Motor neuron (in vitro differentiated cells): ENCODE results near the gene C4orf17. TPM values are rescaled to one million over a fixed set of nuclear protein-coding genes. Genes with fewer than 3 reads are reported as not detected.
"Not testable (repeated sequence)": the region's sequence is repeated elsewhere in the genome, so short reads cannot be mapped to it uniquely, and the experiment has no call there.

Source experiments
- ATAC-seq, 8 experiments: fragments of 200-7000 bp; cut with Tn5 transposase; replicated peaks in 6 of 8; 2 replicates each; pipeline ENCODE4 v1.8.0; 2021; ENCODE audit warnings: mild to moderate bottlenecking in 8 of 8, moderate library complexity in 8 of 8
- H3K27ac ChIP-seq, 2 donors: fragments of 250-450 bp; sonication (Bioruptor Pico); 2 replicates each; pipeline ENCODE4 v1.9.0; 2021; ENCODE audit warnings: antibody characterized with exemption in 2 of 2, mild to moderate bottlenecking in 2 of 2, moderate library complexity in 1 of 2
- H3K4me1 ChIP-seq, 2 donors: fragments of 250-450 bp; sonication (Bioruptor Pico); replicated peaks in 1 of 2; 2 replicates each; pipeline ENCODE4 v1.6.1; 2021; ENCODE audit warnings: antibody characterized with exemption in 2 of 2, mild to moderate bottlenecking in 2 of 2, moderate library complexity in 1 of 2
- H3K4me3 ChIP-seq, 5 donors: fragments of 250-450 bp; sonication (Bioruptor Pico); 2 replicates each; pipeline ENCODE4 v1.9.0; 2021; ENCODE audit warnings: antibody characterized with exemption in 5 of 5, mild to moderate bottlenecking in 5 of 5, moderate library complexity in 4 of 5
- WGBS, 10 experiments: fragments of 450-650 bp; shearing (Covaris generic); methylation state at CpG; one replicate each; pipeline ENCODE4 v1.0.0; 2022; 5-methylcytosine and 5-hydroxymethylcytosine counted together
- in situ Hi-C, 9 experiments: fragments of 400-800 bp; cut with MboI; loops; one replicate each; pipeline ENCODE4 v1.15.0; 2021; ENCODE audit warnings: low sequenced_read_pairs in 9 of 9, low pct_unique_long_range_greater_than_20kb in 2 of 9; ENCODE audit not compliant: unreplicated experiment in 9 of 9
- total RNA-seq, 8 experiments: library from RNA; unstranded; fragments of 300-600 nt; gene quantifications; 2 replicates each; pipeline versions ENCODE4 v1.2.3 to v1.2.4, GENCODE V29; 2022

Gene C4orf17
- total RNA-seq, result under 1 TPM in 4 of 8 experiments, not detected in 4; 0.05 to 0.27 (median 0.21) TPM

DNA sequence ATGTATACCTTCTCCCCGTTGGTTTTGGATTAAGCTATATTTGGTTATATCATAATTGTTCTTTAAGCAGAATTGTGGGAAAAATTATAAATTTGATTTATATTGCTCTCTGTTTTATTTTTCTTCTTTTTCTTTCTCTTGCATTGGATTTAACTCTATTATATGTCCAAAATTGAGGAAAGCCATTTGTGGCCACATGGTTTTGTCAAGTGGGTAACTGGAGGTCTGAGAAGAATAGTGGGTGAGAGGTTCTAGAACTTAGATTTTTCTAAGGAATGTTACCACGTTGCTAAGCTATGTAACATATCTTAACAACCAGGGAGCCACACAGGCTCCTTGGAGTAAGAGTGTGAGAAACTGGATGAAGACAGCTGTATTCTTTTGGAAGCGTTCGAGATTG is at the start of gene C4orf17:
TSS of gene C4orf17 (plus strand) at position 301 of the 400 bp plus-strand sequence. CDS start 2,061 bp downstream, outside the sequence.
- no peak within 1 kb of the TSS for H3K4me3 ChIP-seq
- in situ Hi-C loops, result no loop called here
- WGBS, 10 experiments, result 0 to 100% (median 69%) methylated on average over 1 to 4 of the region's 4 CpGs; no CpG with 5 or more reads in 1 of the 10 experiments
- no peaks in the 10 kb centered on the region for H3K4me1 ChIP-seq
- no peak for ATAC-seq
- no peak within 1 kb of the TSS for H3K27ac ChIP-seq

GRCh38 chr4:99461623-99462401 is 49.0 kb upstream of the C4orf17 start:
- Histone ChIP-seq H3K4me3 (no peak overlapping the region), H3K4me1 (no peaks in the 10 kb centered on the region), H3K27ac (no peak overlapping the region)
- WGBS, 10 experiments, result 10 to 100% (median 48%) methylated on average over 1 to 4 of the region's 4 CpGs; no CpG with 5 or more reads in 2 of the 10 experiments
- no peak for ATAC-seq
- in situ Hi-C loops, result no loop called here

DNA sequence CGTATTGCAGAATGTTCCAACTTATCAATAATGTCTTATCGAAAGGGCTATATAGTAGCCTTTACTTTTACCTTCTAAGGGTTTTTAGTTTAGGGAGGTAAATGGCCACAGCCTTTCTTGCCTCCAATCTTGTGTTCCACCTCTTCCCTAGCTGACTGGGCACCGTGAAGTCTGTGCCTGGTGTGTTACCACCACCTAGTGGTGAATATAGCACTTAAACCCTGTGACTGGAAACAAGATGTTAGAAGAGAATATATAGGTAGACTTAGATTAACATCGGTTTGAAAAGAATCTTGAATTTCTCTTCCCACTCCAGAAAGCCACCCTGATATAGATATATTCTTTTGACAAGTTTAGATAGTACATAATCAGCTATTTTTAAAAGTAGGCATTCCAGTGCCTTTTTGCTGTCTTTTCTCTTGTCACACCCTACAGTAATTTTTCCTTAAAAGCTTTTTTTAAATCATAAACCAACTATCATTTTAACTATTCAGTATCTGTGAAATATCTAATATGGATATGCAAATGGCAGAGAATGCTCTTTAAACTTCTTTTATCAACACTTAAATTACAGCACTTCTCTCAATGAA is 47.9 kb upstream of the C4orf17 start:
- Histone ChIP-seq H3K4me1 (peaks cover 0 to under 1% of the 10 kb centered on the region in 2 donors), H3K4me3 (no peak overlapping the region), H3K27ac (no peak overlapping the region)
- peak; percentile 81 to 96 (median 91) for ATAC-seq
- 0 to 26% (median 17%) methylated on average over 2 to 4 of the region's 4 CpGs; no CpG with 5 or more reads in 3 of the 10 experiments for WGBS, 10 experiments
- in situ Hi-C loops, result no loop called here

DNA sequence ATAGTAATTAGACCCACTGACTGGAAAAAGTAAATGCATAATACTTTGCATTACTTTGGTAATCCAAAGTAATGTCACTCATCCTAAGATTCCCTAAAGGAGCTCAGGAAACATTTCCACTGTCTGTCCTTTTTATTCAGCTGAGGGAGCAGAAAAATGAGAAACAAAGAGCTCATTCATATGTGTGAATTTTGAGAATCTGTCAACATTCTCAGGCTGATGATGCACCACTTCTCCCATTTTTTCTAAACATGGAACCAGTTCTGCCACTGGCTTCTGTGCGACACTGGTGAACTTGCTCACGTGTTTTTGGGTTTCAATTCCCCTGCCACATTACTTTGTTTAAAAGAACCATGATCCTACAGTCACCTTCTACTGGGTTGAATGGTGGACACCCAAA is 47.3 kb upstream of the C4orf17 start:
- peaks cover 5 to 6% of the 10 kb centered on the region in 2 donors for H3K4me1 ChIP-seq
- ATAC-seq, result no peak
- H3K4me3 ChIP-seq, result no peak overlapping the region
- 52 to 100% (median 100%) methylated on average over 1 to 2 of the region's 2 CpGs; no CpG with 5 or more reads in 2 of the 10 experiments for WGBS, 10 experiments
- no peak overlapping the region for H3K27ac ChIP-seq
- in situ Hi-C loops, result no loop called here

- H3K4me1 ChIP-seq, result peaks cover 9 to 11% of the 10 kb centered on the region in 2 donors
- 5 to 73% (median 31%) methylated on average over 1 to 2 of the region's 2 CpGs for WGBS, 10 experiments
- H3K4me3 ChIP-seq, result no peak overlapping the region
- in situ Hi-C loops, result no loop called here
- peak overlapping the region; percentile 64 for H3K27ac ChIP-seq
- ATAC-seq, result peak in 4 of 8 experiments; percentile 58 to 68 (median 62)
Observed at GRCh38 chr4:99467887-99468286, 42.9 kb upstream of the C4orf17 start.

GRCh38 chr4:99468889-99469288 is 41.9 kb upstream of the C4orf17 start:
- peak in 3 of 8 experiments; percentile 29 to 67 (median 45) for ATAC-seq

DNA sequence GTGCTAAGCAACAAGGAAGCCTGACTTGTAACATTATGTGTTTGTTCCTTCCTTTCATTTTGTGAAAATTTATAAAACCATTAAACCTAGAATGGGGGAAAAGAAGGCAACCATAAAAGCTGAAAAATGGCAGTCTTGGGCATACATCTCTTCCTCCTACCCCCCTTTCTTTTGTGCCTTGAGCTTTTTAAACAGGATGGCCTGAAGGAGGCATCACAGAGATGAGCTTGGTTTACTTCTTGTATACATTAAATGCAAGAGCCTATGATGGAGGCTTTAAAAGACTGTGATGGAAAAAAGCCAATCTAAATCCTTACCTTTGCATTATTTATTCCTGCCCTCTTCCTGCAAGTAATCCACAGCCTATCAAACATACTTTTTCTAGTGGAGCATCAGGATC is 39.5 kb upstream of the C4orf17 start:
- ATAC-seq, result no peak
- Histone ChIP-seq H3K4me3 (no peak overlapping the region), H3K4me1 (peaks cover 9 to 11% of the 10 kb centered on the region in 2 donors), H3K27ac (no peak overlapping the region)
- in situ Hi-C loops, result no loop called here

More at GRCh38 chr4:99468889-99469288, 41.9 kb upstream of the C4orf17 start:
- peak overlapping the region in 1 of 2 donors; percentile 64 for H3K27ac ChIP-seq
- in situ Hi-C loops, result no loop called here
- 60 to 100% (median 83%) methylated on average over 1 of the region's 1 CpG; no CpG with 5 or more reads in 3 of the 10 experiments for WGBS, 10 experiments
- H3K4me3 ChIP-seq, result no peak overlapping the region
- peaks cover 9 to 11% of the 10 kb centered on the region in 2 donors for H3K4me1 ChIP-seq

GRCh38 chr4:99471896-99472295 is 38.9 kb upstream of the C4orf17 start:
- H3K27ac ChIP-seq, result no peak overlapping the region
- in situ Hi-C loops, result no loop called here
- no peak overlapping the region for H3K4me3 ChIP-seq
- 0 to 89% (median 51%) methylated on average over 1 of the region's 1 CpG; no CpG with 5 or more reads in 2 of the 10 experiments for WGBS, 10 experiments
- no peak for ATAC-seq
- H3K4me1 ChIP-seq, result peaks cover 9 to 11% of the 10 kb centered on the region in 2 donors

DNA sequence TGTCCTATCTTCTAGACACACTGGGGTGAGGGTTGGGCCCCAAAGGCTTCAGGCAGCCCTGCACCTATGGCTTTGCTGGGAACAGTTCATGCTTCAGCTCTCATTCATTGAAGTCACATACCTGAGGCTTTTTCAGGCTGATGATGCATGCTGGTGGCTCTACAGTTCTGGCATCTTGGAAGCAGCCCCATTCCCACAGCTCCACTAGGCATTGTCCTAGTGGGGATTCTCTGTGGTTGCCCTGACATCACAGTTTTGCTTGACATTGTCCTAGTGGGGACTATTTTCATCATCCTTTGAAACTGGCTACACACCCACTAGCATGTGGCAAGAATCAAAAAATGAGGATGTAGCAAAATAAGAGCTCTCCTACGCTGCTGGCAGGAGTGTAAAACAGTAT is 37.7 kb upstream of the C4orf17 start:
- H3K27ac ChIP-seq, result no peak overlapping the region
- 33 to 100% (median 79%) methylated on average over 1 of the region's 1 CpG; no CpG with 5 or more reads in 6 of the 10 experiments for WGBS, 10 experiments
- peak in 2 of 8 experiments; percentile 34 to 73 for ATAC-seq
- in situ Hi-C loops, result no loop called here
- H3K4me1 ChIP-seq, result peaks cover 7 to 9% of the 10 kb centered on the region in 2 donors
- no peak overlapping the region for H3K4me3 ChIP-seq

GRCh38 chr4:99483636-99484035 is 27.2 kb upstream of the C4orf17 start:
- in situ Hi-C loops, result no loop called here

DNA sequence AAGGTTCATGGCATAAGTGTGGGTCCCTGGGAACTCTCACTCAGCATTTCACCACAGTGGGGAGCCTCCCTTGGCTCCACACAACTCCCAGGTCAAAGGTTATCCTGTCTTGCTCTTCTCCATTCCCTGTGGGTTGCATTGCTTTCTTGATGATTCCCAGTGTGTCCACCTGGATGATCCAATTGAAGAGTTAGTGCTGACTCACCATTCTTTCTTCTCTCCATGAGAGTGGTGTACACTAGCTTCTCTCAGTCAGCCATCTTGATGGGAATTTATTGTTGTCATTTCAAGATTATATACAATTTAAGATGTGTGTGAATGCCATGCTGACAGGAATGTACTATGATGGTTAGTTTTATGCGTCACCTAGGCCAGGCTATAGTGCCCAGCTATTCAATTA is 25.6 kb upstream of the C4orf17 start:
- Histone ChIP-seq H3K4me1 (no peaks in the 10 kb centered on the region), H3K4me3 (no peak overlapping the region), H3K27ac (no peak overlapping the region)
- no peak for ATAC-seq
- 14 to 100% (median 90%) methylated on average over 1 of the region's 1 CpG; no CpG with 5 or more reads in 4 of the 10 experiments for WGBS, 10 experiments
- in situ Hi-C loops, result no loop called here

More at GRCh38 chr4:99483636-99484035, 27.2 kb upstream of the C4orf17 start:
- no peak for ATAC-seq
- 0 to 83% (median 67%) methylated on average over 1 of the region's 1 CpG; no CpG with 5 or more reads in 1 of the 10 experiments for WGBS, 10 experiments
- Histone ChIP-seq H3K27ac (no peak overlapping the region), H3K4me3 (no peak overlapping the region), H3K4me1 (no peaks in the 10 kb centered on the region)

DNA sequence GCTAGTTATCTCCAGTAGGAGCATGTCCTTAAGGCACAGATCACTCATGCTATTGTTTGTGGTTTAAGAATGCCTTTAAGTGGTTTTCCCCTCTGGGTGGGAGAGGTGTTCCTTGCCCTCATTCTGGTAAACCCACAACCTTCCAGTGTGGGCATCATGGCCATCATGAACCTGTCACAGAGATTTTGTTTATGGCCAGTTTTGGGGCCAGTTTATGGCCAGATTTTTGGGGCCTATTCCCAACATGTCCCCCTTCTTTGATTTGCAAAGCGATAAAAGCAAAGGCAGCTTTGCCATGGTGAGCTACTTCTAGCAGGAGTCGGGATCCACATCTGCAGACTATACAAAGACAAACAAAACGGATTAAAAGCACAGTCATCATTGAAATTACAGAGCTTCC is 24.2 kb upstream of the C4orf17 start:
- ATAC-seq, in situ Hi-C loops, H3K4me1 ChIP-seq, H3K27ac ChIP-seq, H3K4me3 ChIP-seq: not testable (repeated sequence)
- 0 to 80% (median 63%) methylated on average over 1 to 3 of the region's 3 CpGs; no CpG with 5 or more reads in 2 of the 10 experiments for WGBS, 10 experiments

DNA sequence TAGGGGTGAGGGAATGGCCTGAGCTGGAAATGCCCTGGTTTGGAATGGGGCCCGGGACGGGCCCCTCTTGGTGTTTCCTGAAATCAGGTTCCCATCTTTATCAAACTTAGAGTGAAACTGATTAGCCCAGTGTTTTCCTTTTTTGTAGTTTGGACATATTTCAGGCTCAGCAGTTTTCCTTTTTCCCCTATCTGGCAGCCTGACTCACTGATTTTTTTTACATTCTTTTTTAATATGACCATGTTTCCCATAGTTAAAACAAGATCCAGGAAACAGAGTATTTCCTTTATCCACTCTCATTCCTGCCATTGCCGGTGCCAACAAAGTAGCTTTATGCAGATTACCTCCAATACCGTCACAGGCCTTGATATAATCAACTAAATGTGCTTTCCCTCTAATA is 20.5 kb upstream of the C4orf17 start:
- WGBS, 10 experiments, result 0 to 100% (median 70%) methylated on average over 1 to 4 of the region's 4 CpGs; no CpG with 5 or more reads in 1 of the 10 experiments
- Histone ChIP-seq H3K4me1 (no peaks in the 10 kb centered on the region), H3K27ac (no peak overlapping the region), H3K4me3 (no peak overlapping the region)
- no peak for ATAC-seq
- in situ Hi-C loops, result no loop called here
